ENCODE data around the gene CRPPA. TPM values are rescaled to one million over a fixed set of nuclear protein-coding genes. Genes with fewer than 3 reads are reported as not detected.

Gene CRPPA
- total and polyA plus RNA-seq, 2 of the 13 experiments (the other 11 are each of a cell fraction or from before 2014, with no cell fraction given): 0.16 to 1.3 TPM

- TF ChIP-seq REST (IDR thresholded peaks at IDR 0.05; ENCODE audit: borderline replicate concordance in 1 of 2, low read depth in 1 of 2, low read length in 2 of 2) (0 out of 4 replicates have a peak, but pooled peaks of 1 of the 2 experiments have one; percentile 6), EED (CRISPR knock-in tag; IDR thresholded peaks at IDR 0.05) (peak; percentile 84; the same call in 1 of the 2 replicates), RXRA (CRISPR knock-in tag; IDR thresholded peaks at IDR 0.05) (peak; percentile 40; the same call in 1 of the 2 replicates), ZNF670 (CRISPR knock-in tag; IDR thresholded peaks at IDR 0.05; ENCODE audit: borderline replicate concordance) (0 out of 2 replicates have a peak, but pooled peaks have one; percentile 16), SNAI1 (CRISPR knock-in tag; IDR thresholded peaks at IDR 0.05; ENCODE audit: borderline replicate concordance) (0 out of 2 replicates have a peak, but pooled peaks have one; percentile 22), ZNF850 (CRISPR knock-in tag; conservative IDR thresholded peaks at IDR 0.05) (no peak), SSRP1 (CRISPR knock-in tag; IDR thresholded peaks at IDR 0.05) (no peak), ESRRA (CRISPR knock-in tag; IDR thresholded peaks at IDR 0.05; ENCODE audit: low read depth) (0 out of 2 replicates have a peak, but pooled peaks have one; percentile 24), POLR2G (IDR thresholded peaks at IDR 0.05; ENCODE audit: low read depth, low read length) (peak; percentile 78), ARNTL (CRISPR knock-in tag; IDR thresholded peaks at IDR 0.05) (peak; percentile 23; the same call in 1 of the 2 replicates), HNF1B (CRISPR knock-in tag; IDR thresholded peaks at IDR 0.05) (peak; percentile 77), SAFB2 (CRISPR knock-in tag; IDR thresholded peaks at IDR 0.05; ENCODE audit: borderline replicate concordance, low read depth) (peak; percentile 38; the same call in 1 of the 2 replicates)
- TF ChIP-seq, protein P1, sequence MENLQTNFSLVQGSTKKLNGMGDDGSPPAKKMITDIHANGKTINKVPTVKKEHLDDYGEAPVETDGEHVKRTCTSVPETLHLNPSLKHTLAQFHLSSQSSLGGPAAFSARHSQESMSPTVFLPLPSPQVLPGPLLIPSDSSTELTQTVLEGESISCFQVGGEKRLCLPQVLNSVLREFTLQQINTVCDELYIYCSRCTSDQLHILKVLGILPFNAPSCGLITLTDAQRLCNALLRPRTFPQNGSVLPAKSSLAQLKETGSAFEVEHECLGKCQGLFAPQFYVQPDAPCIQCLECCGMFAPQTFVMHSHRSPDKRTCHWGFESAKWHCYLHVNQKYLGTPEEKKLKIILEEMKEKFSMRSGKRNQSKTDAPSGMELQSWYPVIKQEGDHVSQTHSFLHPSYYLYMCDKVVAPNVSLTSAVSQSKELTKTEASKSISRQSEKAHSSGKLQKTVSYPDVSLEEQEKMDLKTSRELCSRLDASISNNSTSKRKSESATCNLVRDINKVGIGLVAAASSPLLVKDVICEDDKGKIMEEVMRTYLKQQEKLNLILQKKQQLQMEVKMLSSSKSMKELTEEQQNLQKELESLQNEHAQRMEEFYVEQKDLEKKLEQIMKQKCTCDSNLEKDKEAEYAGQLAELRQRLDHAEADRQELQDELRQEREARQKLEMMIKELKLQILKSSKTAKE (CRISPR knock-in tag; IDR thresholded peaks at IDR 0.05; ENCODE audit: borderline replicate concordance): no peak
- TF ChIP-seq, protein P2, sequence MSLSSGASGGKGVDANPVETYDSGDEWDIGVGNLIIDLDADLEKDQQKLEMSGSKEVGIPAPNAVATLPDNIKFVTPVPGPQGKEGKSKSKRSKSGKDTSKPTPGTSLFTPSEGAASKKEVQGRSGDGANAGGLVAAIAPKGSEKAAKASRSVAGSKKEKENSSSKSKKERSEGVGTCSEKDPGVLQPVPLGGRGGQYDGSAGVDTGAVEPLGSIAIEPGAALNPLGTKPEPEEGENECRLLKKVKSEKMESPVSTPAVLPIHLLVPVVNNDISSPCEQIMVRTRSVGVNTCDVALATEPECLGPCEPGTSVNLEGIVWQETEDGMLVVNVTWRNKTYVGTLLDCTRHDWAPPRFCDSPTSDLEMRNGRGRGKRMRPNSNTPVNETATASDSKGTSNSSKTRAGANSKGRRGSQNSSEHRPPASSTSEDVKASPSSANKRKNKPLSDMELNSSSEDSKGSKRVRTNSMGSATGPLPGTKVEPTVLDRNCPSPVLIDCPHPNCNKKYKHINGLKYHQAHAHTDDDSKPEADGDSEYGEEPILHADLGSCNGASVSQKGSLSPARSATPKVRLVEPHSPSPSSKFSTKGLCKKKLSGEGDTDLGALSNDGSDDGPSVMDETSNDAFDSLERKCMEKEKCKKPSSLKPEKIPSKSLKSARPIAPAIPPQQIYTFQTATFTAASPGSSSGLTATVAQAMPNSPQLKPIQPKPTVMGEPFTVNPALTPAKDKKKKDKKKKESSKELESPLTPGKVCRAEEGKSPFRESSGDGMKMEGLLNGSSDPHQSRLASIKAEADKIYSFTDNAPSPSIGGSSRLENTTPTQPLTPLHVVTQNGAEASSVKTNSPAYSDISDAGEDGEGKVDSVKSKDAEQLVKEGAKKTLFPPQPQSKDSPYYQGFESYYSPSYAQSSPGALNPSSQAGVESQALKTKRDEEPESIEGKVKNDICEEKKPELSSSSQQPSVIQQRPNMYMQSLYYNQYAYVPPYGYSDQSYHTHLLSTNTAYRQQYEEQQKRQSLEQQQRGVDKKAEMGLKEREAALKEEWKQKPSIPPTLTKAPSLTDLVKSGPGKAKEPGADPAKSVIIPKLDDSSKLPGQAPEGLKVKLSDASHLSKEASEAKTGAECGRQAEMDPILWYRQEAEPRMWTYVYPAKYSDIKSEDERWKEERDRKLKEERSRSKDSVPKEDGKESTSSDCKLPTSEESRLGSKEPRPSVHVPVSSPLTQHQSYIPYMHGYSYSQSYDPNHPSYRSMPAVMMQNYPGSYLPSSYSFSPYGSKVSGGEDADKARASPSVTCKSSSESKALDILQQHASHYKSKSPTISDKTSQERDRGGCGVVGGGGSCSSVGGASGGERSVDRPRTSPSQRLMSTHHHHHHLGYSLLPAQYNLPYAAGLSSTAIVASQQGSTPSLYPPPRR (CRISPR knock-in tag; IDR thresholded peaks at IDR 0.05; ENCODE audit: borderline replicate concordance): 0 out of 2 replicates have a peak, but pooled peaks have one; percentile 11
Measured at GRCh38 chr7:16420649-16421332, 547 bp downstream of the CRPPA start (continued).
